HCT116 (cell line): ENCODE results near the gene RFX3. TPM values are rescaled to one million over a fixed set of nuclear protein-coding genes. Genes with fewer than 3 reads are reported as not detected.

Experiments
- ATAC-seq: fragments of 200-7000 bp; cut with Tn5 transposase; 2 replicates; pipeline ENCODE4 v1.9.1; 2020; ENCODE audit warnings: mild to moderate bottlenecking, moderate library complexity
- BruUV-seq: library from RNA; stranded (reverse); fragments of 400-500 nt; replicated peaks from 2 replicates; lab custom pipeline; 2021; lab: Mats Ljungman, UMichigan
- CTCF ChIA-PET: fragments of 300-600 bp; sonication (Branson Sonifier 250); formaldehyde crosslinking; loops from one replicate; lab custom pipeline; 2021; ENCODE audit warnings: antibody characterized with exemption; lab: Charles Lee
- POLR2A ChIA-PET: fragments of 300-600, 350-600 bp; sonication (Branson Sonifier 250); formaldehyde crosslinking; loops from one replicate; lab custom pipeline; 2021; ENCODE audit warnings: antibody characterized with exemption; lab: Charles Lee
- RAD21 ChIA-PET, 2 experiments: fragments of 300-600 bp; sonication (Branson Sonifier 250); formaldehyde crosslinking; loops; one replicate each; lab custom pipeline; 2023; ENCODE audit warnings: low total read pairs in 2 of 2; ENCODE audit not compliant: uncharacterized antibody in 2 of 2, unreplicated experiment in 2 of 2, low non-redundant PET in 1 of 2; lab: Charles Lee
- DNase-seq: peaks from one replicate; pipeline ENCODE4 v3.0.0-alpha.2; 2010; ENCODE audit warnings: low read depth, low spot score
- H2AFZ ChIP-seq: fragments of 200-600 bp; shearing (Covaris generic), sonication (generic); 2 replicates; pipeline ENCODE4 v1.6.1; 2017; ENCODE audit warnings: low read depth, mixed run types, mixed read lengths, antibody characterized with exemption, low read length; ENCODE audit not compliant: poor library complexity, severe bottlenecking
- H3K27ac ChIP-seq: 2 replicates; pipeline ENCODE4 v1.5.1; 2012; ENCODE audit warnings: low read depth, low read length
- H3K27me3 ChIP-seq: fragments of 200-600 bp; sonication (generic); 2 replicates; pipeline ENCODE4 v1.6.1; 2016; ENCODE audit warnings: mixed run types, low read length, mixed read lengths; ENCODE audit not compliant: insufficient read depth
- H3K36me3 ChIP-seq, 2 experiments: fragments of 200-500 bp in 1 of 2; fragments of 200-600 bp in 1 of 2; sonication (Bioruptor generic) in 1 of 2; sonication (generic) in 1 of 2; 2 replicates each; pipeline versions ENCODE4 v1.5.1 to v1.6.1; 2014 to 2016; ENCODE audit warnings: low read length in 2 of 2, inconsistent platforms in 1 of 2, mixed read lengths in 1 of 2, mixed run types in 1 of 2; ENCODE audit not compliant: insufficient read depth in 2 of 2, control insufficient read depth in 1 of 2
- H3K4me1 ChIP-seq, 2 experiments: fragments of 200-600 bp in 1 of 2; sonication (generic) in 1 of 2; 2 replicates each; pipeline versions ENCODE4 v1.5.1 to v1.6.1; 2012 to 2017; ENCODE audit warnings: low read length in 2 of 2, inconsistent platforms in 1 of 2, mild to moderate bottlenecking in 1 of 2, mixed read lengths in 1 of 2, mixed run types in 1 of 2, moderate library complexity in 1 of 2; ENCODE audit not compliant: insufficient read depth in 2 of 2, control insufficient read depth in 1 of 2
- H3K4me2 ChIP-seq: fragments of 200-600 bp; sonication (generic); 2 replicates; pipeline ENCODE4 v1.6.1; 2017; ENCODE audit warnings: mixed run types, low read length, mixed read lengths
- H3K4me3 ChIP-seq, 2 experiments: fragments of 200-600 bp in 1 of 2; sonication (generic) in 1 of 2; replicated peaks in 1 of 2; 2 replicates each; pipeline ENCODE4 v1.5.1; 2011 to 2016; ENCODE audit warnings: low read length in 2 of 2, control low read depth in 1 of 2, low read depth in 1 of 2, mild to moderate bottlenecking in 1 of 2, mixed read lengths in 1 of 2, mixed run types in 1 of 2
- H3K79me2 ChIP-seq: fragments of 200-600 bp; sonication (generic); 2 replicates; pipeline ENCODE4 v1.6.1; 2017; ENCODE audit warnings: mild to moderate bottlenecking, mixed run types, low read length, moderate library complexity, mixed read lengths; ENCODE audit not compliant: insufficient read depth
- H3K9ac ChIP-seq: fragments of 200-600 bp; sonication (generic); 2 replicates; pipeline ENCODE4 v1.6.1; 2016; ENCODE audit warnings: low read length, mixed read lengths
- H3K9me2 ChIP-seq: fragments of 200-600 bp; sonication (generic), shearing (Covaris generic); 2 replicates; pipeline ENCODE4 v1.6.1; 2017; ENCODE audit warnings: mixed run types, mild to moderate bottlenecking, moderate library complexity; ENCODE audit not compliant: insufficient read depth
- H3K9me3 ChIP-seq, 2 experiments: fragments of 200-500 bp in 1 of 2; fragments of 200-600 bp in 1 of 2; sonication (Bioruptor generic) in 1 of 2; sonication (generic) in 1 of 2; 2 replicates each; pipeline ENCODE4 v1.6.1; 2014 to 2017; ENCODE audit warnings: low read length in 2 of 2, mixed read lengths in 2 of 2, inconsistent platforms in 1 of 2, low read depth in 1 of 2, mild to moderate bottlenecking in 1 of 2, mixed run types in 1 of 2, moderate library complexity in 1 of 2; ENCODE audit not compliant: control insufficient read depth in 1 of 2, insufficient read depth in 1 of 2
- H4K20me1 ChIP-seq: fragments of 200-600 bp; sonication (generic), shearing (Covaris generic); 2 replicates; pipeline ENCODE4 v1.6.1; 2017; ENCODE audit warnings: mixed run types, mild to moderate bottlenecking, moderate library complexity; ENCODE audit not compliant: insufficient read depth
- CBX3 ChIP-seq: IDR thresholded peaks from 2 replicates; pipeline ENCODE4 v1.6.1; 2012; ENCODE audit warnings: low read depth
- CEBPB ChIP-seq: IDR thresholded peaks from 2 replicates; pipeline ENCODE4 v1.6.1; 2012; ENCODE audit warnings: low read depth
- EGR1 ChIP-seq: IDR thresholded peaks from 2 replicates; pipeline ENCODE4 v1.6.1; 2012; ENCODE audit warnings: low read depth
- ELF1 ChIP-seq: IDR thresholded peaks from 2 replicates; pipeline ENCODE4 v1.6.1; 2012; ENCODE audit warnings: low read depth, borderline replicate concordance
- EZH2 ChIP-seq: fragments of 200-600 bp; sonication (generic); IDR thresholded peaks from 2 replicates; pipeline ENCODE4 v1.6.1; 2017; ENCODE audit warnings: antibody characterized with exemption, mixed run types
- EZH2phosphoT487 ChIP-seq: fragments of 200-600 bp; IDR thresholded peaks from 2 replicates; pipeline ENCODE4 v1.6.1; 2018; ENCODE audit warnings: antibody characterized with exemption, borderline replicate concordance
- JUND ChIP-seq: IDR thresholded peaks from 2 replicates; pipeline ENCODE4 v1.6.1; 2012
- POLR2A ChIP-seq: IDR thresholded peaks from 2 replicates; pipeline ENCODE4 v1.7.0; 2011; ENCODE audit warnings: borderline replicate concordance; ENCODE audit not compliant: insufficient read depth, insufficient read length; ENCODE audit errors: extremely low read depth
- POLR2AphosphoS5 ChIP-seq: IDR thresholded peaks from 2 replicates; pipeline ENCODE4 v1.6.1; 2011; ENCODE audit warnings: mild to moderate bottlenecking, low read depth, low read length, moderate library complexity
- RAD21 ChIP-seq: IDR thresholded peaks from 2 replicates; pipeline ENCODE4 v1.6.1; 2012; ENCODE audit warnings: low read depth, mild to moderate bottlenecking
- REST ChIP-seq: IDR thresholded peaks from 2 replicates; pipeline ENCODE4 v1.6.1; 2012; ENCODE audit warnings: low read depth
- SIN3A ChIP-seq: IDR thresholded peaks from 2 replicates; pipeline ENCODE4 v1.6.1; 2012; ENCODE audit warnings: low read depth
- SRF ChIP-seq: IDR thresholded peaks from 2 replicates; pipeline ENCODE4 v1.6.1; 2012; ENCODE audit warnings: low read depth
- TCF7L2 ChIP-seq: IDR thresholded peaks from 2 replicates; pipeline ENCODE4 v1.7.0; 2011; ENCODE audit warnings: borderline replicate concordance, inconsistent platforms; ENCODE audit not compliant: insufficient read depth, insufficient read length; ENCODE audit errors: extremely low read depth
- YY1 ChIP-seq: IDR thresholded peaks from 2 replicates; pipeline ENCODE4 v1.6.1; 2011; ENCODE audit warnings: low read length, low read depth, moderate library complexity, mild to moderate bottlenecking; ENCODE audit not compliant: insufficient replicate concordance; ENCODE audit errors: extremely low read depth
- ZFX ChIP-seq: fragments of 450-650 bp; IDR thresholded peaks from 2 replicates; pipeline ENCODE4 v1.6.1; 2017
- ZNF274 ChIP-seq: fragments of 200-500 bp; sonication (Bioruptor generic); IDR thresholded peaks from 2 replicates; pipeline ENCODE4 v1.6.1; 2014; ENCODE audit warnings: mild to moderate bottlenecking, low read depth, low read length, inconsistent platforms
- intact Hi-C: fragments of 100-400 bp; cut with micrococcal nuclease; formaldehyde crosslinking; loops from 2 replicates; pipeline ENCODE4 v1.10.0; 2022
- total RNA-seq: library from RNA; stranded (reverse); gene quantifications from one replicate; pipeline ENCODE4 v1.2.1, GENCODE V29; 2021; ENCODE audit not compliant: unreplicated experiment

Gene RFX3
- total RNA-seq, 1 experiment from 2014 or later = 11.8 TPM

- Histone ChIP-seq H2AFZ (no peak overlapping the region), H3K36me3 (no peaks in the 10 kb centered on the region), H3K27ac (no peak overlapping the region), H3K4me1 (no peaks in the 10 kb centered on the region), H3K79me2 (no peaks in the 10 kb centered on the region), H3K9ac (no peak overlapping the region), H4K20me1 (no peaks in the 10 kb centered on the region), H3K4me2 (no peak overlapping the region), H3K9me3 (no peaks in the 10 kb centered on the region), H3K27me3 (no peaks in the 10 kb centered on the region), H3K9me2 (no peaks in the 10 kb centered on the region), H3K4me3 (no peak overlapping the region)
- intact Hi-C loops = no loop called here
- RAD21 ChIA-PET = no interaction called here
- BruUV-seq = no TSS peak
- ATAC-seq (no peak), DNase-seq (no peak)
- TF ChIP-seq EGR1 (no peak), REST (no peak), ZNF274 (no peak), ELF1 (no peak), POLR2A (no peak), CEBPB (no peak), JUND (no peak), EZH2 (no peak), SIN3A (no peak), TCF7L2 (no peak), SRF (no peak), ZFX (no peak), YY1 (no peak), POLR2AphosphoS5 (no peak), EZH2phosphoT487 (no peak), RAD21 (no peak), CBX3 (no peak)
- CTCF ChIA-PET = no interaction called here
- POLR2A ChIA-PET = no interaction called here
Measured at GRCh38 chr9:3549225-3549624, 23.4 kb upstream of the RFX3 start.
